ENCODE measurements around the gene S100PBP.

S100PBP gene

DNA sequence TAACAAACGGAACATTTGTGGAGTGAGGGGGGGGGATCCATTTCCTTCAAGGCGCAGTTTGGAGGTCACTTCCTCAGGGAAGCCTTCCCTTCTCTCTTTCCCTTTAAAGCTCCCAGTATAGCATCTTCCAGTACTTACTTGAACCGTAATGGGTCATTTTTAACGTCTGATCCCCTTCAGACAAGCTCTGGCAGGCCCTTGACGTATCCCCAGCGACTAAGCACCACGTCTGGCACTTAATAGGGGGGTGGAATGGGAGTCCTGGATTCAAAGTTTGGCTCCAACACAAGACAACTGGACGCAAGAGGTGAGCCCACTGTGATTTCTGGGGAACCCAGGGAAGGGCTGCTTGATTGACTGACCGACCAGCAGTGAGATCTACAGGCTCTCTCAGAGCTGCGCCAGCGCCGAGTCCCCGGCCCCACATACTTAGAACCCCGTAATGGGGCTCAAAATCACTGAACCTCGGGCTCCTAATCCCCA lies 736 bp upstream of the S100PBP start:
- peak in 6 of 42 donors; percentile 10 to 42 (median 19) for DNase-seq
- intact Hi-C loops (cut with DNase I), result loop anchor here (5.0 kb wide), 1 partner anchor 56 kb away; the partner anchor contains the start of gene FNDC5

DNA sequence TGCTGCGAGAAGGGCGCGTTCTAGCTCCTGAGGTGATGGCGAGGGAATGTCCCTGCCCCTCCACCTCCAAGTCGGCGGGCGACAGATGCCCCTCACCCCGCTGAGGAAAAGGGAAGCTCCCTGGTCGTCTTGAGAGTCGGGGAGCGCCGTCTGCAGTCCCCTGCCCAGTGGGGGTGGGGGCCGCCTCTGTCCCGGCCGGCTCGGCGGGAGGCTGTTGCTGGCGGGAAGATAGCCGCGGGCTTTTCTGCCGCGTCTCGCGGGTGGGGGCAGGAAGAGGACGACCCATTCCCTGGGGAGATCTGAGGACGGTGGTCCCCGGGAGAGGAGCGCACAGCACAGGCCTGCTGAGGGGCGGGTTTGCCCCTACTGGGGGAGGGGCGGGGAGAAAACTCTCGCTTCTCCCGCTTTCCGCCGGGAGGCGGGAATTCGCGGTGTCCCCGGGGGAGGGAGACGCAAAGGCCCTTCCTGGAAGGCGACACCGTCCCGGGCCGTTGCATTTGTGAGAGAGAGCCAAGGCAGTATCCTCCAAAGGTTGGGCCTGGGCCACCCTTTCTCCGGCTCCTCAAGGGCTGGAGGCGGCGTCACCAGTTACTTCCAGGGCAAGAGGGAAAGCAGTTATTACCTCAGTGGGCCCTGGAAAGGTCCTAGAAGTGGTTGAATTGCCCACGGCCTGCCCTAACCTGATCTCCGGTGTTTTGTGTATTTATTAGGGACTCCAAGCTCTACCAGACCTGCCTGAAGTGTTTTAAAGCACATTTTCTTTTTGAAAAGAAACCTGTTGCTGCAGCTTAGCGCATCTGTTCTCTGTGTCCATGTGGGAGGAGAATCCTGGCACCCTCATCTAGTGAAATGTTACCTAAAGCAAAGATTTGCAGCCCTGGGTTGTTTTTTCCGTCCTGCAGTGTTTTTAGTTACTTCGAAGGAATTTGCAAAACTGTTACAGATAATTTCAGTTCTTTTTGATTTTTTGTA lies 648 bp downstream of the S100PBP start:
- DNase-seq, result peak; percentile 11 to 84 (median 62)
- intact Hi-C loops (cut with DNase I), result loop anchor here (5.0 kb wide), 1 partner anchor 54 kb away; the partner anchor contains the start of gene FNDC5

DNA sequence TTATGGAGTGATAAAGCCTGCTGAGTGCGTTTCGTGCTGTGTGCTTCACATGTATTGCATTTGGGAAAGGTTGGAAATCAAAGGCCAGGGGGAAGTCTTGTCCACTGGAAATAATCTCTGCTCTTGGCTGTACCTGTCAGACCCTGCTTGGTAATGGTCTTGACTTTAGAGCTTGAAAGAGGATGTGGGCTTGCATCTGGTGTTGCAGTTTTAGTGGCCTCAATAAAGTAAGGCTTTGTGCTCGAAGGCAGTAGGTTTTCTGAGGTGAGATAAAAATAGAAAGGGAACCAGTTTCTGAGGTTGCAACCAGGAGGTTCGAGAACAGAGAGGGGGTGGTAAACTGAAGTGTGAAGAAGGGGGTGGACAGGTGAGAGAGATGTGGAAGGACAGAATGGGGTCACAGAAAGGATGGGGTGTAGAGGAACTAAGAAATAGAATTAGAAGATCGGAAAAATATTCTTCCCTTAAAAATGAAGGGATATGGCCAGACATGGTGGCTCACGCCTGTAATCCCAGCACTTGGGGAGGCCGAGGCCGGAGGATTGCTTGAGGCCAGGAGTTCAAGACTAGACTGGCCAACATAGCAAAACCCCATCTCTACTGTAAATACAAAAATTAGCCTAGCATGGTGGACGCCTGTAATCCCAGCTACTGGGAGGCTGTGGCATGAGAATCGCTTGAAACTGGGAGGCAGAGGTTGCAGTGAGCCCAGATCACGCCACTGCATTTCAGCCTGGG lies 1.5 kb downstream of the S100PBP start:
- intact Hi-C loops (cut with DNase I), result loop anchor here (5.0 kb wide), 1 partner anchor 53 kb away; the partner anchor contains the start of gene FNDC5
- DNase-seq, result peak in 30 of 42 donors; percentile 22 to 84 (median 58)

DNA sequence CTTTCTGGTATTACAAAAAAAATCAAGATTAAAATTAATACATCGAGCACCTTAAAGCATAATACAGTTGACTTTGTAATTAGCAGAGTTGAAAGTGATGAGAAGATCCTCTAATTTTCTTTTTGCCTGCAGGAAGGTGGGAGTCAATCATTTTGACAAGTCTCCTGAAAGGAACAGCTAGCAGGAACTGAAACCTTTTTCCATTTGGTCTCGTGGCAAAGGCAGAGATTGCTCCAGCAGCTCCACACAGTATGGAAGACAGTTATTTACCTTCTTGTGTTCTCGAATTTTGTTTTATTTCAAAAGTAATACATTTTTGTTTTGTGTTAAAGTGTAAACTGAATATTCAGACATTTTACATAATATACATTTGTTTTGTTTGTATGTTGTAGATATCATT lies 7.7 kb downstream of the S100PBP start:
- intact Hi-C loops (cut with DNase I), result no loop called here
- DNase-seq, result peak in 19 of 42 donors; percentile 16 to 73 (median 45)

DNA sequence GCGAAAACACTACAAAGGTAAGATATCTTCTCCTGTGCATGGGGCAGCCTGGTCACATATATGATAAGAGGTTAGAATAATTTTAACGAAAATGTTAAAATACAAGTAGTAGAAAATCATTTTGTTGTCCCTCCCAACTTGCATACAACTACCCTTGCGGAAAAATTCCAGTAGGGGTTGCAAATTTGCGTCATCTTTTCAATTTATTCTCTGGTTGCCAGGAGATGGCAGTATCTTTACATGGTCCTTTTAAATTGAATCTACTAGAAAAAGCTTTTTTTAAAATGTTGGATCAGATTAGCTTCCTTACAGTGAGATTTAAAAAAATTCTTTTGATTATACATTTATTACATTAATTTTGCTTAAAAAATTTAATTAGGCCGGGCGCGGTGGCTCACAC lies 10.9 kb downstream of the S100PBP start:
- DNase-seq, result no peak
- intact Hi-C loops (cut with DNase I), result no loop called here

DNA sequence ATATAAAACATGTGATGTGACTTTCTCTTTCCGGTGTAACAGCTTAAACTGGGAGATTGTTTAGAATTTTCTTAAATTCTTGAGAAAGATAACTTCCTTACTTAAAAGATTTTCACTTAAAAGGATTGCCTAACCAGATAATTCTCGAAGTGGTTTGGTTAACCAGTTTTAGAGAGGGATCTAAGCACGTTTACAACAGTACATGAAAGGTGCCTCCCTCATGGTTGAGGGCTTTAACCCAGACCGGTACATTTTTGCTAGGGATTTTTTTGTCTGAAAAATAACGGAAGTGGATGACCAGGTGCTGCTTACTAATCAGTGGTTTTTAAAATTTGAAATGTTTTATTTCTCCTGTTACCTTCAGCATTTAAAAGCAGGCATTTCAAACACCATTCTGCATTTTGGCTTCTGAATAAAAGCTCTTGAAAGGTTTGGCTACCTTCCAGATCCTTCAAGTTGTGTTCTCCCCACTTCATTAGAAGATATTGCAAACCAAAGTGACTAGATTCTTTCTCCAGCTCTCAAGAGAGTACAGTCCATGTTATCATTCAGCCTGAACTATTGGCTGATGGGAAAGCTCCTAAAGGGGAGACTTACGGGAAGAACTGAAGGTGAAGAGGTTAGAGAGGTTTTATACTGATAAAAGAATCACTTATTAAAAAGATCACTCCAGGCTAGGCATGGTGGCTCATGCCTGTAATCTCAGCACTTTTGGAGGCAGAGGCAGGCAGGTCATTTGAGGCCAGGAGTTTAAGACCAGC lies 12.8 kb downstream of the S100PBP start:
- intact Hi-C loops (cut with DNase I), result no loop called here
- no peak for DNase-seq

DNA sequence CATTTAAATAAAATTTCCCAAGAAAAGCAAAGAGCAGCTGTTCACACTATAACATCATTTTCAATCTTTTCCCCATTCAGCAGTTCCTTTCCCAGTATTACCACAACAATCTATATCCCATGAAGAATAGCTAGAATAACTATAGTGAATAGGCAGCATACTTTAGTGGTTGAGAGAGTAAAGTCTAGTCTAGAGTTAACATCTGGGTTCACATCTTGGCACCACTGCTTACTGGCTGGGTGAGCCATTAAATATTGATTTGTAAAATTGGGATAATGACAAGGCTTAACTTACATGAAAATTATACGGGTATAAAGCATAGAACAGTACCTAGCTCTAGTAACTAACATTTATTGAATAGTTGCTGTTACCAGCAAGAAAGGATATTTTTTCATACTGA lies 14.4 kb downstream of the S100PBP start:
- intact Hi-C loops (cut with DNase I), result no loop called here
- no peak for DNase-seq

DNA sequence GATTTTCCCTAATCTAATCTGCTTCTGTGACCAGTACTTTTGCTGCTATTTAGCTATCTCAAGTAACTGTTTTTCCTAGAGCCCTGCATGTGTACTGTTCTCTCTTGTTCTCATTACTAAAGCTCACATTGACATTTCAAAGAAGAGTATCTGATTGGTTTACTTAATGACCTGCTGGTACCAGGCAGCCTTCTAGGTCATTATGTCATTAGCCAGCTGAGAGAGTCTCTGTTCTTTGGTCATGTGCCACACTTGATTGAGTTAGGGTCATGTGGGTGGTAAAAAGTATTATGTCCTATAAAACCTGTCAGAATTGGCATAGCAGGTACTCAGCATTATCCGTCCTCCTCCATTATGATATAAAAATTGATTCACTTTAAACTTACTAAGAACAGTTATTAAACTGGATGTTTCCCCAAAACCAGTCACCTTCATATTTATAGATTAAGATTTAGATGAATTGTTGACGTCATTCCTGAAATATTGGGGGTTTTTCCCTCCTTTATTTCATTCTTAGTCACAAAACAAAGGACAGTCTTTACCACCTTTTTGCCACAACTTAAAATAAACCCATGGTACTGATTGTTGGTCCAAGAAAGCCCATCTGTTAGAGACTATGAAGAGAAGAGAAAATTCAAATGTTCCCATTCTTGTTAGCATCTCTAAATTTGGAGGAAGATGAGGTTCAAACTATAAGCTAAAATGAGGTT lies 31.1 kb downstream of the S100PBP start:
- no peak for DNase-seq
- intact Hi-C loops (cut with DNase I), result no loop called here

DNA sequence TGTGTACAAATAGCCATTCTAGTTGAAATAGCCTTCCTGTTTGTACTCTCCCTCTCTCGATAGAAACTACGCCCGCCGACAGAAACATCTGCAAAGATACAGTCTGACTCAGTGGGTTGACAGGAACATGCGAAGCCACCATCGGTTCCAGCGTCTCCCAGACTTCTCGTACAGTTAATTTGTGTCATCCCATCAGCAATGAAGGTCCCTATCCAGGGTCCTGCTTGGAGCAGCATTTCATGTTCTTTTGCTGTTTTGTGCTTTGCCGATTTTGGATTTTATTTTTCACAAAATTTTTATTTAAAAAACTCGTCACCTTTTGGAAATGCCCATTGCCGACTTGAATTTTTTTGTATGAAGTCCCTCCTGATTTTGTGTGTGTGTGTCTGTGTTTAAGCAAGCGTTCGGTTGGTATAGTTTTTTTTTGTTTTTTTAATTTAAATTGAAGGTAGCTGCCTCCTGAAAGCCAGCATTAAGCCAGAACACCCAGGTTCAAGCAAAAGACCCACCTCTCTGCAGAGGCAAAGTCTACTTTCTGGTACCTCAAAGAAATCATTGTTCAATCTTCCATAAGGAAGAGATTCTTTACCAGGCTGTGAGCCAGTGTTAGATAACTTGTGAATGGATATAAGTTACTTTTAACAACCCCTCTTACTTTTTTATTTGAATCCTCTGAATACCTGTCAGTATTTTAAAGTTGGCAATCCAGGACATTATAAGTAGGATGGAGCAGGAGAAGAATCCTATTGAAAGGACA lies 38.6 kb downstream of the S100PBP start:
- intact Hi-C loops (cut with DNase I), result no loop called here
- DNase-seq, result peak in 1 of 42 donors; percentile 29

DNA sequence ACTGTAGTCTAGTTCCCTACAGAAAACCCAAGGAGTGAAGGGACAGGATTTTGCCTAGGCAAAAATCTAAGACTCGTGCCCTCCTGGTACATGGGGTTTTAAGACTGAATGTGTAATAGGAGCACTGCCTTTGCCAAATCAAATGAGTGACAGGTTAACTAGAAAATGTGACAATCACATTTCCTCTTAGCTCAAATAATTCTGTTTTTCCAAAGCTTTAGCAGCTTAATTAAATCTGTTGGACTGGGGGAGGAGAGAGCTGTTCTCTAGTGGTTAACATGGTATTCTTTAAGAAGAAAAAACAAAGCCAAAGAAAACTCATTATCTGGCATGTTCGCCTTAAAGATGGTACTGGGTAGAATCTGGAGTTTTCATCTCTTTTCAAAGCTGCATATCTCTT lies 40.7 kb downstream of the S100PBP start:
- DNase-seq, result peak in 2 of 42 donors; percentile 37 to 43

DNA sequence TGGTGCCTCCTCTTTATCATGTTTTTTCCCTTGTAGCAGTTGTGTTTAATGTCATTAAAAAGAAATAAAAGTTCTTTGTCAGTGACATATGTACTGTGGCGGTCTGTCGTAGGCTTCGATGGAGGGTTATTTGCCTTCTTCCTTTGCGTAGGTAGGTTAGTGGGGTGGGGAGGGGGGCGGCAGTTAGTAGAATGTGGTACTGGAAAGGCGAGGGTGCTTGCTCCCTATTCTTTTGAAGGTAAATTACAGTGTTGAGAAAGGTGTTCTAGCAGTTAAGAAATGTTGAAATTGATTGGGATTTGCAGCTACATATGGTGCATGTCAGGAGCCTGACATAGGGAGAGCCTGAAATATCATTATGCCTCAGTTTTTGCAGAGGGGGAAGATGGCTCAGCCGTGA lies 41.3 kb downstream of the S100PBP start:
- DNase-seq, result peak in 27 of 42 donors; percentile 33 to 84 (median 59)
- intact Hi-C loops (cut with DNase I), result no loop called here

More for the DNA sequence above, 40.7 kb downstream of the S100PBP start:
- intact Hi-C loops (cut with DNase I), result no loop called here

DNA sequence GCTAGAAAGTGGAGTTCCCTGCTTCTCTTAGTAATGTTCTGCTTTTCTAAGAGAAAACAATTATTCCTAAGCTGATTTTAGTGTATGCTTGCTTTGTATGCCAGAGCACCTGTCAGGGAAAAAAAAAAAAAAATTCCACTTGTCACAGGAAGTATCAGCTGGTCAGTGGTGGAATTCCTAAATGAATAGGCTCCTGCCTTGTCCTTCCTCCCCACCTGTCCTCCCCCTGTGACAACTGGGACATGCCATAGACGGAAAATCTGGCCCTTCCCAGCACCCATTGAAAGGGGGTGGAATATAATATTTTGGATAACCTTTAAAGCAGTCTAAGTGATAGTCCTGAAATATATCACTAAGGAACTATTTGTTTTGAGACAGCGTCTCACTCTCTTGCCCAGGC lies 42.5 kb downstream of the S100PBP start:
- intact Hi-C loops (cut with DNase I), result no loop called here
- DNase-seq, result peak in 1 of 42 donors; percentile 25

DNA sequence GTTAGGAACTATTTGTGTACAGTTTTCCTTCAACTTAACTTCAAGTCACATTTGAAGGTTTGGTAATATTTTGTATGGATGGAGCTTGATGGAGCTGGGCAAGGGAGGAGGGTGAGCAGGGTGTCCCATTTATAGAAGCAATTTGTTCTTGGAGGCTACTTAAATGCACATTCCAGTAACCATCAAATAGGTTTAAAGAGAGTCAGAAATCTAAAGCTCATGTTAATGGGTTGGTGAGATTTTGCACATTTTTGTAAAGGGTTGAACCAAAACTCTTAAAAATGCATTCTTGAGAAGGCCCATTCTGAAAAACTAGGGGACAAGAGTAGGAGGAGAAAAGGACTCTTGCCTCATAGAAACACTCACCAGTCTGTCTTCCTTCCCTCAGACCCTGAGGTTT lies 43.1 kb downstream of the S100PBP start:
- no peak for DNase-seq
- intact Hi-C loops (cut with DNase I), result no loop called here

DNA sequence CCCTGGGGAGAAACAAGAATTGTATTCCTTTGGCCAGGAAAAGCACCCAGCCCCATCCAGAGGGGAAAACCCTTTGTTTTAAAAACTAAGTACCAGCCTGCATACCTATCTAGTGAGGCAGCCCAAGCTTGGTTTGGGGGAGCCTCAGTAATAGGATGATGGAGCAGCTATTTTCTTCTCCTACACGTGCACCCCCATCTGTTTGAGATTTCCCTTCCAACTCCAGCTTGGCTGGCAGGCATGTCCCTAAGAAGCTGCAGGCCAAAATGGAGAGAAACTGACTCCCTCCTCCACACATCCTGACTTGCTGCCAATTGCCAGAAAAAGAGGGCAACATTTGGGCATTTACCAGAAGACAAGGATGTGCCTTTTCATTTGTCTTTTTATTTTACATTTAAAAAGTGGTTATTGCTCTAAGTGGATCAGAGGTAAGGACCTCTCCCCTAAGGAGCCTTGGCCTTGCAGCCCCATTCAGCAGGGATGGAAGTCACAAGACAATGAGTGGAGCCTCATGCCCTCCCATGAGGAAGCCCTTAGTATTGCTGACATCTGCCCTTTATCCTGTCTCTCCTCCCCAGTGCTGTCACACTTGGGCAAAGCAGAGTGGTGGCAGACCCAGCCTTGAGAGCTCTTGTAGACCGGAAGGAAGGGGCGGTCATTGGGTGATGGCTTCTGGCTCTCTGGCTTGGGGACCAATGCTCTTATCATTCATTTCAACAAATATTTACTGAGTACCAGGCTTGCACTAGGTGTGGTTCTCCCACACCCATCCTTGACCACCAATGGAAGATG lies 44.6 kb downstream of the S100PBP start:
- DNase-seq, result no peak
- intact Hi-C loops (cut with DNase I), result no loop called here

DNA sequence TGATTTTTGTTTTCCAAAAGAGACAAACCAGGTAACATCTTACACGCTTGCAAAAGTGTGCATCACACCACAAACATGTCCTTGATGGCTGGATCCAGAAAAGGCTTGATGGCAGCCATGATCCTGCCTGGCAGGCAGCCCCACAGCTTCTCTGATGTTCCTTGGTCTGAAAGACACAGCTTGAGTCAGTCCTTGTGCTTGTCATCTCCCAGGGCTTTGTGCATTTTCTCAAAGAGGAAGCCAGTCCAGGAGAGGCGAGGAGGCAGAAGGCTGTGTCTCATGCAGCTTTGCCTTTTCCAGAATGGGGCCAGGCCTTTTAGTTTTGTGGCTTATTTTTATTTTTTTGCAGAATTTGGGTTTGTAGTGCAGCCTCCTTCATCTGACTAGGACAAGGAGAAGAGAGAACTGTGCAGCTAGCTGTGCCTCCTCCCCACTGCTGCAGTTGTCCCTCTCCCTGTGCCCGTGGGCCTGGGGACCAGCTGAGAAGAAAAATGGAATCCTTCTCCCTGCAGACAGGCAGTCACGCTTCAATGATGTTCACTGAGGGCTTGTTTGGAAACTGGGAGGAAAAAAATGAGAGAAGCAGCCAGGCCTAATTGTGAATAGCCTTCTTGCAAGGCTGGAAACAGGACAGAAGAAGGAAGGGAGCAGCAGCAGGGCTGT lies 45.9 kb downstream of the S100PBP start:
- DNase-seq, result no peak
- intact Hi-C loops (cut with DNase I), result no loop called here

DNA sequence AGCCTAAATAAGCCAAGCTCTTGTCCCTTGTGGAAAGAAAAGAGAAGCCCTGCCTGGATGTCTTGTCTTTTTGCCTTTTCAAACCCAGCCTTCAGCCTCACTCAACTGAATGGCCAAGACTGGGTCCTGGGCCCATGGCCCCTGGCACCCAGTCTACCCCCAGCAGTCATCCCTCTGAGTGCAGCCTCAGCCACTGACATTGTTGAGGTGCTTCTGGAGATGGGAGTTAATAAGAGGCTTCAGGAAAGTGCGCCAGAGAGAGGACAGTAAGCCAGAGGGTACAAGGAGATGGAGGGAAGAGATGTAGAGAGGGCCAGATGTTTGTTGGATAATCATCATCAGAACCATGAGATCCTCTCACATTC lies 46.4 kb downstream of the S100PBP start:
- intact Hi-C loops (cut with DNase I), result no loop called here
- no peak for DNase-seq
